ENCODE results near the gene OLFML2A. TPM values are rescaled to one million over a fixed set of nuclear protein-coding genes. Genes with fewer than 3 reads are reported as not detected.
A peak's percentile ranks its signal among the peaks of the same experiment; 100 is the strongest.

OLFML2A gene
- polyA plus RNA-seq, 1 experiment: 2.5 TPM

GRCh38 chr9:124774129-124774978 is 2.6 kb upstream of the OLFML2A start:
- Histone ChIP-seq H3K4me3 (ENCODE audit: low read depth, low read length) (no peak overlapping the region), H3K36me3 (ENCODE audit: control insufficient read depth, insufficient read depth, low read length) (no peaks in the 10 kb centered on the region), H3K27me3 (ENCODE audit: control insufficient read depth, insufficient read depth, low read length) (peaks cover 12% of the 10 kb centered on the region)
- ChIA-PET POLR2A (interaction anchor here (0.6 kb wide), 2 partner anchors 43 to 584 kb away, joined by 4 to 9 read pairs; no protein-coding TSS in a partner anchor), CTCF (interaction anchor here (0.9 to 16.5 kb wide), 13 partner anchors 9 to 602 kb away, joined by 3 to 1161 read pairs (median 4); partner anchors contain the start of genes ARPC5L, RPL35 and WDR38)
- TF ChIP-seq, protein P1, sequence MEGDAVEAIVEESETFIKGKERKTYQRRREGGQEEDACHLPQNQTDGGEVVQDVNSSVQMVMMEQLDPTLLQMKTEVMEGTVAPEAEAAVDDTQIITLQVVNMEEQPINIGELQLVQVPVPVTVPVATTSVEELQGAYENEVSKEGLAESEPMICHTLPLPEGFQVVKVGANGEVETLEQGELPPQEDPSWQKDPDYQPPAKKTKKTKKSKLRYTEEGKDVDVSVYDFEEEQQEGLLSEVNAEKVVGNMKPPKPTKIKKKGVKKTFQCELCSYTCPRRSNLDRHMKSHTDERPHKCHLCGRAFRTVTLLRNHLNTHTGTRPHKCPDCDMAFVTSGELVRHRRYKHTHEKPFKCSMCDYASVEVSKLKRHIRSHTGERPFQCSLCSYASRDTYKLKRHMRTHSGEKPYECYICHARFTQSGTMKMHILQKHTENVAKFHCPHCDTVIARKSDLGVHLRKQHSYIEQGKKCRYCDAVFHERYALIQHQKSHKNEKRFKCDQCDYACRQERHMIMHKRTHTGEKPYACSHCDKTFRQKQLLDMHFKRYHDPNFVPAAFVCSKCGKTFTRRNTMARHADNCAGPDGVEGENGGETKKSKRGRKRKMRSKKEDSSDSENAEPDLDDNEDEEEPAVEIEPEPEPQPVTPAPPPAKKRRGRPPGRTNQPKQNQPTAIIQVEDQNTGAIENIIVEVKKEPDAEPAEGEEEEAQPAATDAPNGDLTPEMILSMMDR (IDR thresholded peaks at IDR 0.05; ENCODE audit: insufficient read depth, low read depth, low read length): peak; percentile 75
- DNase-seq (ENCODE audit: low read depth): no peak

DNA sequence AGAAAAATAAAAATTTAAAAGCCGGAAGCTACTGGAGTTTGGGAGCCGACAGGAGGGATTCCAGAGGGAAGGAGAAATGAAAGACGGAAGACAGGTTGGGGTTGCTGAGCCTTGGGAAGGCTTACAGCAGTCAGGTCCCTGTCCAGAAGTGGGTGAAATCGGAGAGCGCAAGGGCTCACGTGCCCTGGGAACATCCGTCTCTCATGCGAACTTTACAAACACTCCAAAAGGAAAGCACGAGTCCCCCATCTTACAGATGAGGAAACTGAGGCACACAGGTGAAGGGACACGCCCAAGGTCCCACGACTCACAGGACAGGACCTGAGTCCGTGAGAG is 347 bp upstream of the OLFML2A start:
- Histone ChIP-seq H3K27me3 (ENCODE audit: control insufficient read depth, insufficient read depth, low read length) (no peaks in the 10 kb centered on the region), H3K36me3 (ENCODE audit: control insufficient read depth, insufficient read depth, low read length) (no peaks in the 10 kb centered on the region), H3K4me3 (ENCODE audit: low read depth, low read length) (peak overlapping the region; percentile 44)
- ChIA-PET POLR2A (no interaction called here), CTCF (interaction anchor here (0.5 to 16.5 kb wide), 11 partner anchors 11 to 381 kb away, joined by 3 to 1161 read pairs (median 6); partner anchors contain the start of genes ARPC5L, RPL35 and WDR38)
- no peak for DNase-seq (ENCODE audit: low read depth)
- TF ChIP-seq, protein P1 (IDR thresholded peaks at IDR 0.05; ENCODE audit: insufficient read depth, low read depth, low read length): no peak

- TF ChIP-seq, protein P1 (IDR thresholded peaks at IDR 0.05; ENCODE audit: insufficient read depth, low read depth, low read length): no peak
- H3K27me3 ChIP-seq (ENCODE audit: control insufficient read depth, insufficient read depth, low read length): no peaks in the 10 kb centered on the region
- POLR2A ChIA-PET: no interaction called here
- CTCF ChIA-PET: interaction anchor here (0.7 to 16.5 kb wide), 6 partner anchors 10 to 597 kb away, joined by 3 to 1161 read pairs (median 4); partner anchors contain the start of genes ARPC5L, RPL35 and WDR38
- no peak overlapping the region for H3K4me3 ChIP-seq (ENCODE audit: low read depth, low read length)
- no peak for DNase-seq (ENCODE audit: low read depth)
- H3K36me3 ChIP-seq (ENCODE audit: control insufficient read depth, insufficient read depth, low read length): no peaks in the 10 kb centered on the region
These were observed 1.8 kb downstream of the OLFML2A start for GRCh38 chr9:124778575-124779367.

- Histone ChIP-seq H3K27me3 (ENCODE audit: control insufficient read depth, insufficient read depth, low read length) (no peaks in the 10 kb centered on the region), H3K36me3 (ENCODE audit: control insufficient read depth, insufficient read depth, low read length) (no peaks in the 10 kb centered on the region), H3K4me3 (ENCODE audit: low read depth, low read length) (no peak overlapping the region)
- POLR2A ChIA-PET: interaction anchor here (1.1 kb wide), 1 partner anchor 33 kb away, joined by 3 read pairs; no protein-coding TSS in a partner anchor
- TF ChIP-seq, protein P1 (IDR thresholded peaks at IDR 0.05; ENCODE audit: insufficient read depth, low read depth, low read length): no peak
- CTCF ChIA-PET: interaction anchor here (0.6 to 16.5 kb wide), 9 partner anchors 10 to 1825 kb away, joined by 3 to 1161 read pairs (median 3); partner anchors contain the start of genes ARPC5L, RPL35 and WDR38
- DNase-seq (ENCODE audit: low read depth): peak; percentile 69
These were observed 2.6 kb downstream of the OLFML2A start for GRCh38 chr9:124779368-124780059.
